Measurements from ENCODE around the gene STOX2.

The STOX2 gene

DNA sequence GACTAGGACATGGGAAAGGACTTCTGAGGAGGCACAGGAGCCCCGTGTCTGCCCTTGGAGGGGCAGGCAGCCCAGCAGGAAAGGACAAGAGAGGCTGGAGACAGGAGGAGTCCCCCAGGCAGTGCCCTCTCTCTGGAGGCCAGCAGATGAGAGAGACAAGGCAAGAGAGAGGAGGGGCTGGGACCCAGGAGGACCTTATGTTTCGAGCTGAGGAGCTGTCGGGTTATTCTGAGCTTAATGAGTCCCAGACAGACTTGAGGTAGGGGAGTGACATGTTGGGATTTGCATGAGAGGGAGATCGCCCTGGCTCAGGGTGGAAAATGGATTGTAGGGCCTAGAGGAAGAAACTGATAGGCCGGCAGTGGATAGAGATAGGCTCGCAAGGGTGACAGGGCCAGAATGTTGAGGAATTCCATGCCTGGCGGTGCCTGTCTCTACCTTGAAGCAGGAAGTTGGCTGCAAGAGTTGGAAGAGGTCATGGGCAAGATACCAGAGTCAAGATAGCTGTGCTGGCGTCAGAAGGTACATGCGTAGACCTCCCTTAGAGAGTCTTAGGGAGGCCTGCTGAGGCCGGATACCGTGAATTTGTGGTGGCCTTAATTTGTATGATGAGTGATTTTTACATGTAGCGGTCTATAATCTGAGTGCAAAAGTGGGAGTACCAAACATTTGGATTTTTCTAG lies 19.4 kb downstream of the STOX2 start:
- Histone ChIP-seq H3K4me2 (no peak overlapping the region), H4K20me1 (ENCODE audit: insufficient read depth) (no peaks in the 10 kb centered on the region), H3K27ac (no peak overlapping the region), H3K9ac (no peak overlapping the region), H3K36me3 (ENCODE audit: insufficient read depth) (no peaks in the 10 kb centered on the region), H2AFZ (ENCODE audit: low read depth) (no peak overlapping the region), H3K79me2 (ENCODE audit: insufficient read depth, low read depth) (no peaks in the 10 kb centered on the region), H3K4me3 (IDR thresholded peaks at IDR 0.05; ENCODE audit: insufficient read depth, low read depth, low read length) (no peak overlapping the region), H3K27me3 (ENCODE audit: insufficient read depth, low read depth) (no peaks in the 10 kb centered on the region), H3K4me1 (ENCODE audit: low read depth, poor library complexity, severe bottlenecking) (no peaks in the 10 kb centered on the region)
- TF ChIP-seq, protein P1, sequence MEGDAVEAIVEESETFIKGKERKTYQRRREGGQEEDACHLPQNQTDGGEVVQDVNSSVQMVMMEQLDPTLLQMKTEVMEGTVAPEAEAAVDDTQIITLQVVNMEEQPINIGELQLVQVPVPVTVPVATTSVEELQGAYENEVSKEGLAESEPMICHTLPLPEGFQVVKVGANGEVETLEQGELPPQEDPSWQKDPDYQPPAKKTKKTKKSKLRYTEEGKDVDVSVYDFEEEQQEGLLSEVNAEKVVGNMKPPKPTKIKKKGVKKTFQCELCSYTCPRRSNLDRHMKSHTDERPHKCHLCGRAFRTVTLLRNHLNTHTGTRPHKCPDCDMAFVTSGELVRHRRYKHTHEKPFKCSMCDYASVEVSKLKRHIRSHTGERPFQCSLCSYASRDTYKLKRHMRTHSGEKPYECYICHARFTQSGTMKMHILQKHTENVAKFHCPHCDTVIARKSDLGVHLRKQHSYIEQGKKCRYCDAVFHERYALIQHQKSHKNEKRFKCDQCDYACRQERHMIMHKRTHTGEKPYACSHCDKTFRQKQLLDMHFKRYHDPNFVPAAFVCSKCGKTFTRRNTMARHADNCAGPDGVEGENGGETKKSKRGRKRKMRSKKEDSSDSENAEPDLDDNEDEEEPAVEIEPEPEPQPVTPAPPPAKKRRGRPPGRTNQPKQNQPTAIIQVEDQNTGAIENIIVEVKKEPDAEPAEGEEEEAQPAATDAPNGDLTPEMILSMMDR (conservative IDR thresholded peaks at IDR 0.05; ENCODE audit: low read depth, low read length): no peak

DNA sequence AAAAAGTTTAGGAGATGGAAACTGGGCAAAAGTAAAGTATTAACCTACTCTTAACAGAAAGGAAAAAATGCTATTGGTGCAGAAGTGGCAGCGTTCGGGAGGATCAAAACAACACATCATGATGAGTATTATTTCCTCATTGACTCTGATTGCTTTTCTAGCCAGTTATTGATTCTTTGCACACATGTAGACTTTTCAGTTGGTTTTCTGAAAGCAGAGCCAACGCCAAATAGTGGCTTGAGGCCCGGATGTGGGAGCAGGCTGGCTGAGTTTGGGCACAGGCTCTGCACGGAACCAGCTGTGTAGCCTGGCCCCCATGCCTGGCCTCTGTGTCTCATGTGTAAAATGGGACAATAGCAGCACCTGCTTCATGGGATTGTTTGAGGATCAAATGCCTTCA lies 21.8 kb downstream of the STOX2 start:
- TF ChIP-seq, protein P1 (conservative IDR thresholded peaks at IDR 0.05; ENCODE audit: low read depth, low read length): no peak
- Histone ChIP-seq H3K27me3 (ENCODE audit: insufficient read depth, low read depth) (no peaks in the 10 kb centered on the region), H3K27ac (no peak overlapping the region), H3K79me2 (ENCODE audit: insufficient read depth, low read depth) (no peaks in the 10 kb centered on the region), H3K4me1 (ENCODE audit: low read depth, poor library complexity, severe bottlenecking) (no peaks in the 10 kb centered on the region), H3K4me2 (no peak overlapping the region), H4K20me1 (ENCODE audit: insufficient read depth) (no peaks in the 10 kb centered on the region), H3K9ac (no peak overlapping the region), H3K36me3 (ENCODE audit: insufficient read depth) (no peaks in the 10 kb centered on the region), H3K4me3 (IDR thresholded peaks at IDR 0.05; ENCODE audit: insufficient read depth, low read depth, low read length) (no peak overlapping the region), H2AFZ (ENCODE audit: low read depth) (no peak overlapping the region)

DNA sequence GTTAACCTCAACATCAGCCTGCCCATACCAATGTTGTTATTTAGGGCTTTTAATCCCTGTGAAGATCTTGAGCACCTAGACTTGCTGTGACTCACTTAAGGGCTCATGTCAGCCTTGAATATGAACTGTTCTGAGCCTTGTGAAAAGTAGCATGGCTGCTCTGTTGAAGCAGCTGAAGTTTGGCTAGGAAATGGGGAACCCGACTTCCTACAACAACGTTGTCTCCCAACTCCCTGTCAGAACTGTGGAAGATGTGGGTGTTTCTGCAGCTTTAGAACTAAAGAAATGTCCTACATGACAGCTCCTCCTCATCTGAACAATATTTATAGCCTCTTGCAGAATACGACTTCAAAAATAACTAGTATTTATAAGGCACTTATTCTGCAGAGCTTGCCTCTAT lies 27.5 kb downstream of the STOX2 start:
- Histone ChIP-seq H3K4me2 (no peak overlapping the region), H3K4me1 (ENCODE audit: low read depth, poor library complexity, severe bottlenecking) (no peaks in the 10 kb centered on the region), H3K4me3 (IDR thresholded peaks at IDR 0.05; ENCODE audit: insufficient read depth, low read depth, low read length) (no peak overlapping the region), H4K20me1 (ENCODE audit: insufficient read depth) (no peaks in the 10 kb centered on the region), H2AFZ (ENCODE audit: low read depth) (no peak overlapping the region), H3K27me3 (ENCODE audit: insufficient read depth, low read depth) (no peaks in the 10 kb centered on the region), H3K27ac (no peak overlapping the region), H3K9ac (no peak overlapping the region), H3K36me3 (ENCODE audit: insufficient read depth) (no peaks in the 10 kb centered on the region), H3K79me2 (ENCODE audit: insufficient read depth, low read depth) (no peaks in the 10 kb centered on the region)
- TF ChIP-seq, protein P1 (conservative IDR thresholded peaks at IDR 0.05; ENCODE audit: low read depth, low read length): no peak

DNA sequence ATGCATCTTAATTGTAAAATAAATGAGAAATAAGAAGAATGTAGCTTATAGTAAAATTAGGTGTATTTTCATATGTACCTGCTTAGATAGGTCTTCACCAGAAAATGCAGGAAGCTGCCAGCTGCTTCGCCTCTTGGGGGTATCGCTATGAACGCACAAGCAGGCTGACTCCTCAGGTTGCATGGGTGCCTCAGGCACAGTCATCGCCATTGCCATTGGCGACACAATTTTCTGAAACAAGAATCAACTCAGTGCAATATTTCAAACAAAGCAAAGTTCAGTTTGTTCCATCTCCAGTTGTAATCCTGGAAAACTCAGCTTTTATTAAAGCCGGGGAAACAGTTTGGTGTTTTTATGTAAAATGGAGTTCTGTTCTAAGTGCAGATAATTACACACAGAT lies 29.7 kb downstream of the STOX2 start:
- Histone ChIP-seq H3K4me3 (IDR thresholded peaks at IDR 0.05; ENCODE audit: insufficient read depth, low read depth, low read length) (no peak overlapping the region), H3K4me1 (ENCODE audit: low read depth, poor library complexity, severe bottlenecking) (no peaks in the 10 kb centered on the region), H4K20me1 (ENCODE audit: insufficient read depth) (no peaks in the 10 kb centered on the region), H2AFZ (ENCODE audit: low read depth) (no peak overlapping the region), H3K27me3 (ENCODE audit: insufficient read depth, low read depth) (no peaks in the 10 kb centered on the region), H3K36me3 (ENCODE audit: insufficient read depth) (no peaks in the 10 kb centered on the region), H3K9ac (no peak overlapping the region), H3K79me2 (ENCODE audit: insufficient read depth, low read depth) (no peaks in the 10 kb centered on the region), H3K27ac (no peak overlapping the region), H3K4me2 (no peak overlapping the region)
- TF ChIP-seq, protein P1 (conservative IDR thresholded peaks at IDR 0.05; ENCODE audit: low read depth, low read length): no peak

Measured in KMS-11 (cell line).